Measurements from ENCODE around the gene SMAD5.

The SMAD5 gene

DNA sequence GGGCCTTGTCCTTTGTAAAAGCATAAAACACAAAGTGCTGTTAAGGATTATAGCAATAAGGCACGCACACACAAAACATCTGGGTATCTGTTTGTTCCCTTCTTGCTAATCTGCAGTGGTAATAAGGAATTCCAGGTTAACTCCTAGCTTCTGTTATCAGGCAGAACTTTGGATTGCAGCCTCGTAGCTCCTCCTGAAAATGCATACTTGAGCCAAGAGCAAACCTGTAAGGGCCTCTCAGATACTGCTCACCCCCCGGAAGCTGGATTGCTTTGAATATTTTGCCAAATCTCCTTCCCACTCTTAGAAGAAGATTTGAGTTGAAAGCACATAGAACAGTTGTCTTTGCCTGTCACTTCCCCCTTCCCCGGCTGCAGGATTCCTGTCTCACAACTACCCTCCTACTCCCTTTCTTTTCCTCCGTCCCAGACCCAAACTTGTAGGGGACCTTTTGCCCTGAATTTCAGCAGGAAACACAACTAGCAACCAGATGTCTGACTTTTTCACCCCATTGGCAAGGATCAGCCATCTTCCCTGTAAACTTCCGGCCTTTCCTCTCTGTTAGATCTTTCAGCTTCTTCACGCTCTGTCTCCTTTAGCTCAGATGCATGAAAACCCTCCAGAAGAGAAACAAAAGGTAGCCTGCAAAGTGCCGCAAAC lies 28.2 kb upstream of the SMAD5 start:
- TF ChIP-seq, protein P1, sequence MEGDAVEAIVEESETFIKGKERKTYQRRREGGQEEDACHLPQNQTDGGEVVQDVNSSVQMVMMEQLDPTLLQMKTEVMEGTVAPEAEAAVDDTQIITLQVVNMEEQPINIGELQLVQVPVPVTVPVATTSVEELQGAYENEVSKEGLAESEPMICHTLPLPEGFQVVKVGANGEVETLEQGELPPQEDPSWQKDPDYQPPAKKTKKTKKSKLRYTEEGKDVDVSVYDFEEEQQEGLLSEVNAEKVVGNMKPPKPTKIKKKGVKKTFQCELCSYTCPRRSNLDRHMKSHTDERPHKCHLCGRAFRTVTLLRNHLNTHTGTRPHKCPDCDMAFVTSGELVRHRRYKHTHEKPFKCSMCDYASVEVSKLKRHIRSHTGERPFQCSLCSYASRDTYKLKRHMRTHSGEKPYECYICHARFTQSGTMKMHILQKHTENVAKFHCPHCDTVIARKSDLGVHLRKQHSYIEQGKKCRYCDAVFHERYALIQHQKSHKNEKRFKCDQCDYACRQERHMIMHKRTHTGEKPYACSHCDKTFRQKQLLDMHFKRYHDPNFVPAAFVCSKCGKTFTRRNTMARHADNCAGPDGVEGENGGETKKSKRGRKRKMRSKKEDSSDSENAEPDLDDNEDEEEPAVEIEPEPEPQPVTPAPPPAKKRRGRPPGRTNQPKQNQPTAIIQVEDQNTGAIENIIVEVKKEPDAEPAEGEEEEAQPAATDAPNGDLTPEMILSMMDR (IDR thresholded peaks at IDR 0.05; ENCODE audit: insufficient read depth, low read depth, low read length, missing control alignments): no peak
- no peak for DNase-seq (ENCODE audit: low read depth)
- no peak overlapping the region for H3K4me3 ChIP-seq (ENCODE audit: low read depth, low read length)

DNA sequence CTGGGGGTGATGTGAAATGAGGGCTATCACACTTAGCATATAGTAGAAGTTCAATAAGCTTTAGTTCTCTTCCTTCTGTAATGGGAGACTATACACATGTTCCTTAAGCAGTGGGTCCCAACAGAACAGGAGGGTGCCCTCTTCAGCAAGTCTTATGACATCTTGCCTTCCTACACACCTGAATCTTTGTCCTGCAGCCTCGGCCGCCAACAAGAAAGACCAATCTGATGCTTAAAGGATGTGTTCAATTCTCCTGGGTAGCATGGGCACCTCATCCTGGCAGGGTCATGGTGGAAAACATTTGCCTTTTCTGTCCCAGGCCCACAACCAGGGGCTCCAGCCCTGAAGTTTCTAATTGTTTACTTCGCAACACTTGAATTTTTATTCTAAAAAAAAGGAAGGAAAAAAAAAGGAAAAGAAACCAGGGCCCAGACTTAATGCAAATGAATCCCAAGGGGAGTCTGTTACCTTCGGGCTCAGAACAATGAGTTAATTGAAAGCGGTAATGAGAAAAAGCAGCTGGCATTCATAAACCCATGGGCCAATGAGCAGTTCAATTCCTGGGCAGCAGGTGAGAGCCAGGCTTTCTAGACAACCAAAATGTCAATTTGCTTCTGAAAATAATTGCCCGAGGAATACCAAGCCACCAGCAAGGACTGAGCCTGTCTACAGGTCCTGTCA lies 26.2 kb upstream of the SMAD5 start:
- H3K4me3 ChIP-seq (ENCODE audit: low read depth, low read length): no peak overlapping the region
- DNase-seq (ENCODE audit: low read depth): no peak
- TF ChIP-seq, protein P1 (IDR thresholded peaks at IDR 0.05; ENCODE audit: insufficient read depth, low read depth, low read length, missing control alignments): no peak

DNA sequence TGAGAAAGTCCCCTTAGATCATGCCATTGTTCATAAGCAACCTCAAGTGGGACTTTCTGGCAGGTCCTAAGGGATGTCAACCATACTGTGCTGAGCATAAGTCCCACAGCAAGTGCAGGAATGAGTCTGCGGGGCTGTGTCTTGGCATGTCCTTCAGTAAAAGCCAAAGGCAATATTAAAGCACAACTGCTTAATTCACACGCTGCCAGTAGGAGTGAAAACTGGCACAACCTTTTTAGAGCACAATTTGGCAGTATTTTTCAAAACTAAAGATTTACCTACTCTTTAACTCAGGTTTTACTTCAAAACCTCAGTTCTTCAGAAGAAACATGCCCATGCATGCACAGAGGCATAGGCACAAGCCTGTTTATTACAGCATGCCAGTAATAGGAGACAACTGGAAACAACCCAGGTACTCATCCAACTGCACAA lies 24.4 kb upstream of the SMAD5 start:
- DNase-seq (ENCODE audit: low read depth): peak; percentile 79
- H3K4me3 ChIP-seq (ENCODE audit: low read depth, low read length): no peak overlapping the region
- TF ChIP-seq, protein P1 (IDR thresholded peaks at IDR 0.05; ENCODE audit: insufficient read depth, low read depth, low read length, missing control alignments): no peak

DNA sequence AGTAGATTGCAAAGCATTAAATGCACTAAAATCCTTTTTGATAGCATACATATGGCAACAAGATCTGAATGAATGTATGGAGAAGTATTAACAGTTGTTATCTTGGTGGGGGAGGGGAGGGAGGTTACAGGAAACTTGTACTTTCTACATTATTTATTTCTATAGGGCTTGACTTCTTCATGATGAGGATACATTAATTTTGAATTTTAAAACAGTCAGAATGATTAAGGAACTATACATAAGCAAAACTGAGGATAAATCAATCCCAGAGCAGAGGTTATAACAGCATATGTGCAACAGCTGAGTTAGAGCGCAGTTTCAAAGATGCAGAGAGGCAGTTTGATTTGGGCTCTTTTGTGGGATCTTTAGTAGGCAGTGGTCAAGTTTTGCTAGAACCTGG lies 23.9 kb upstream of the SMAD5 start:
- H3K4me3 ChIP-seq (ENCODE audit: low read depth, low read length): no peak overlapping the region
- DNase-seq (ENCODE audit: low read depth): no peak
- TF ChIP-seq, protein P1 (IDR thresholded peaks at IDR 0.05; ENCODE audit: insufficient read depth, low read depth, low read length, missing control alignments): no peak

DNA sequence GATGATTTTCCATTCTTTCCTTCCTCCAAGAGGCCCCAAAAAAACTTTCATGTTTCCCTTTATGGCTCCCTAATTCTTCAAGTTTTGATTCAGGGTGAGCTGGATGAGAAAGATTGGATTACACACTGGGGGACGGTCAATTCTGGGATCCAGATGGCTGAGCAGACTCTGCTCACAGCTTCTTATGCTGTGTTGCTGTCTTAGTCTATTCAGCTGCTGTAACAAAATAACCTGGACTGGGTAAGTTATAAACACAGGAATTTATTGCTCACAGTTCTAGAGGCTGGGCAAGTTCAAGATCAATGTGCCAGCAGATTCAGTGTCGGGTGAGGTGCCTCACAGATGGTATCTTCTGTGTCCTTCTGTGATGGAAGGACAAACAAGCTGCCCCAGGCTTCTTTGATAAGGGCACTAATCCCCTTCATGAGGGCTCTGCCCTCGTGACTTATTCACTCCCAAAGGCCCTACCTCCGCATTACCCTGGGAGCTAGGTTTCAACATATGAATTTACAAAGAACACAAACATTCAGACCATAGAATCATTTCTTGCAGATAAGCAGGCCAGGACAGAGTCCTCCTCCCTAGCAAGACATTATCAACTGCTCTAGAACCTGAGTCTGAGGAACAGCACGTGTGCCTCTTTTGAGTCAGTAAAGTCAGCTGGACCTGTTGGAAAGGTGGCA lies 23.1 kb upstream of the SMAD5 start:
- TF ChIP-seq, protein P1 (IDR thresholded peaks at IDR 0.05; ENCODE audit: insufficient read depth, low read depth, low read length, missing control alignments): no peak
- DNase-seq (ENCODE audit: low read depth): no peak
- H3K4me3 ChIP-seq (ENCODE audit: low read depth, low read length): no peak overlapping the region

DNA sequence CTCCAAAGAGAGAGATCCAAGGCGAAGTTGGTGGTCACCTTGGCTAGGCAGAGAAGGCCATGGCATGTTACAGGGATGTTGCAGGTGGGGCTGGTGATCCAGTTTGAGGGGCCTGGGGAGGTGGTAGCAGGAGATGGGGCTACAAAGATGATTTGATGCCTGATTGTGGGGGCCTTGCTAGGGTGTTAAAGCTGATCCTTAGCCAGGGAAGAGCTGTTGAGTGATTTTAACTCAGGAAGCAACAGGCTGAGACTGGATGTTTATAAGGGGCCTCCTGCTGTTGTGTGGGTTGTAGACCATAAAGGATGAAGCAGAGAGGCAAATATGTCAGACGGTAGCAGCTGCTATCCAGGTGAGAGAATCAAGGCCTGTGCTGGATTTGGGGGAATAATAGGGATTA lies 19.0 kb upstream of the SMAD5 start:
- TF ChIP-seq, protein P1 (IDR thresholded peaks at IDR 0.05; ENCODE audit: insufficient read depth, low read depth, low read length, missing control alignments): no peak
- DNase-seq (ENCODE audit: low read depth): no peak
- no peak overlapping the region for H3K4me3 ChIP-seq (ENCODE audit: low read depth, low read length)

Data from GM12865 (cell line).